Gastroesophageal sphincter (tissue), 3 donors: ENCODE results near the gene FGFRL1.

Experiments
- POLR2A ChIP-seq, 2 donors: fragments of 450-650 bp; IDR thresholded peaks; one replicate each; pipeline ENCODE4 v1.6.1; 2017; ENCODE audit warnings: antibody characterized with exemption in 2 of 2, mild to moderate bottlenecking in 2 of 2, moderate library complexity in 1 of 2
- POLR2AphosphoS5 ChIP-seq: sonication (generic); formaldehyde crosslinking; IDR thresholded peaks from one replicate; pipeline ENCODE4 v1.6.1; 2017; ENCODE audit warnings: antibody characterized with exemption
- TF ChIP-seq, protein P1 (sequence below), 4 experiments: fragments of 200-600 bp in 2 of 4; fragments of 450-650 bp in 2 of 4; sonication (generic) in 1 of 4; IDR thresholded peaks; one replicate each; pipeline ENCODE4 v1.5.1; 2017 to 2019; ENCODE audit warnings: antibody characterized with exemption in 4 of 4, mild to moderate bottlenecking in 2 of 4, moderate library complexity in 2 of 4

DNA sequence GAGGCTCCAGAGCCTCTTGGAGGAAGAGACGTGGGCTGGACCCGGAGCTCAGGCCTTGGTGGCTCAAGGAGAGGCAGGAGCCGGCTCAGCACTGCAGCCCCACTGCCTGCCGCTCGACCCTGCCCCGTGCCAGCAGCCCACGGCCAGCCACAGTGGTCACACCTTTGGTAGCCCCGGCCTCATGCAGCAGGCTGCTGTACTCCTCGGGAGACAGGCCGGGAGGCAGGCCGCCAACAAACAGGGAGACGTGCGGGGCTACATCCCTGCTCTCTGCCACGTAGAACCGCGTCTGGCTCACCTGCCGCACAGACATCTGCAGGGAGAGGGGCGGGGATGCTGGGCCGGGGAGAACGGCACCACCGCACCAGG lies 45.7 kb upstream of the FGFRL1 start:
- TF ChIP-seq, protein P1, sequence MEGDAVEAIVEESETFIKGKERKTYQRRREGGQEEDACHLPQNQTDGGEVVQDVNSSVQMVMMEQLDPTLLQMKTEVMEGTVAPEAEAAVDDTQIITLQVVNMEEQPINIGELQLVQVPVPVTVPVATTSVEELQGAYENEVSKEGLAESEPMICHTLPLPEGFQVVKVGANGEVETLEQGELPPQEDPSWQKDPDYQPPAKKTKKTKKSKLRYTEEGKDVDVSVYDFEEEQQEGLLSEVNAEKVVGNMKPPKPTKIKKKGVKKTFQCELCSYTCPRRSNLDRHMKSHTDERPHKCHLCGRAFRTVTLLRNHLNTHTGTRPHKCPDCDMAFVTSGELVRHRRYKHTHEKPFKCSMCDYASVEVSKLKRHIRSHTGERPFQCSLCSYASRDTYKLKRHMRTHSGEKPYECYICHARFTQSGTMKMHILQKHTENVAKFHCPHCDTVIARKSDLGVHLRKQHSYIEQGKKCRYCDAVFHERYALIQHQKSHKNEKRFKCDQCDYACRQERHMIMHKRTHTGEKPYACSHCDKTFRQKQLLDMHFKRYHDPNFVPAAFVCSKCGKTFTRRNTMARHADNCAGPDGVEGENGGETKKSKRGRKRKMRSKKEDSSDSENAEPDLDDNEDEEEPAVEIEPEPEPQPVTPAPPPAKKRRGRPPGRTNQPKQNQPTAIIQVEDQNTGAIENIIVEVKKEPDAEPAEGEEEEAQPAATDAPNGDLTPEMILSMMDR (IDR thresholded peaks at IDR 0.05) = no peak
- no peak for TF ChIP-seq POLR2AphosphoS5
- no peak for TF ChIP-seq POLR2A (IDR thresholded peaks at IDR 0.05)
